Measurements from ENCODE around the gene ZNF541.

ZNF541 gene

GRCh38 chr19:47547199-47547598 lies 25.7 kb downstream of the ZNF541 start:
- no peak for DNase-seq (ENCODE audit: low read depth in 3 of 3, low spot score in 1 of 3)

GRCh38 chr19:47545061-47545948 lies 27.6 kb downstream of the ZNF541 start:
- DNase-seq (ENCODE audit: low read depth in 3 of 3, low spot score in 1 of 3): no peak

GRCh38 chr19:47544476-47544875 lies 28.5 kb downstream of the ZNF541 start:
- DNase-seq (ENCODE audit: low read depth in 3 of 3, low spot score in 1 of 3): no peak

GRCh38 chr19:47544075-47544474 lies 28.9 kb downstream of the ZNF541 start:
- DNase-seq (ENCODE audit: low read depth in 3 of 3, low spot score in 1 of 3): no peak

- DNase-seq (ENCODE audit: low read depth in 3 of 3, low spot score in 1 of 3): no peak
Observed at GRCh38 chr19:47542030-47542475, 30.9 kb downstream of the ZNF541 start.

GRCh38 chr19:47541518-47541917 lies 31.4 kb downstream of the ZNF541 start:
- no peak for DNase-seq (ENCODE audit: low read depth in 3 of 3, low spot score in 1 of 3)

- DNase-seq (ENCODE audit: low read depth in 3 of 3, low spot score in 1 of 3): no peak
Observed at GRCh38 chr19:47540748-47541147, 32.2 kb downstream of the ZNF541 start.

- DNase-seq (ENCODE audit: low read depth in 3 of 3, low spot score in 1 of 3): no peak
Observed at GRCh38 chr19:47539747-47540311, 33.1 kb downstream of the ZNF541 start.

- no peak for DNase-seq (ENCODE audit: low read depth in 3 of 3, low spot score in 1 of 3)
Observed at GRCh38 chr19:47538812-47539211, 34.1 kb downstream of the ZNF541 start.

GRCh38 chr19:47537493-47537892 lies 35.5 kb downstream of the ZNF541 start:
- DNase-seq (ENCODE audit: low read depth in 3 of 3, low spot score in 1 of 3): no peak

- no peak for DNase-seq (ENCODE audit: low read depth in 3 of 3, low spot score in 1 of 3)
Observed at GRCh38 chr19:47534628-47535027, 38.3 kb downstream of the ZNF541 start.

- no peak for DNase-seq (ENCODE audit: low read depth in 3 of 3, low spot score in 1 of 3)
Observed at GRCh38 chr19:47531640-47532387, 41.1 kb downstream of the ZNF541 start.

GRCh38 chr19:47529018-47529742 lies 43.8 kb downstream of the ZNF541 start:
- no peak for DNase-seq (ENCODE audit: low read depth in 3 of 3, low spot score in 1 of 3)

- no peak for DNase-seq (ENCODE audit: low read depth in 3 of 3, low spot score in 1 of 3)
Observed at GRCh38 chr19:47526798-47527197, 46.1 kb downstream of the ZNF541 start.

GRCh38 chr19:47523473-47523872 lies 49.5 kb downstream of the ZNF541 start:
- no peak for DNase-seq (ENCODE audit: low read depth in 3 of 3, low spot score in 1 of 3)

Data from stimulated activated CD4-positive, alpha-beta T cell treated with anti-CD3 and anti-CD28 coated beads, TNF-alpha, amount 100 ng/mL, for 1 hour (primary cell).